T-cell (primary cell): ENCODE data around the gene PCDHGB6. TPM values are rescaled to one million over a fixed set of nuclear protein-coding genes. Genes with fewer than 3 reads are reported as not detected.
A peak's percentile ranks its signal among the peaks of the same experiment; 100 is the strongest.
"Not testable (repeated sequence)": the region's sequence is repeated elsewhere in the genome, so short reads cannot be mapped to it uniquely, and the experiment has no call there.

ENCODE experiments used
- ATAC-seq, 4 experiments: fragments of 200-7000 bp in 3 of 4; fragments of 150-1000 bp in 1 of 4; cut with Tn5 transposase; replicated peaks in 1 of 4; 1 replicate in 3 of 4; 2 replicates in 1 of 4; pipeline ENCODE4 v1.10.0; 2021; ENCODE audit warnings: moderate library complexity in 3 of 4, mild to moderate bottlenecking in 2 of 4, moderate number of reproducible peaks in 1 of 4
- CTCF ChIA-PET, 2 donors: fragments of 300-600 bp; sonication (Branson Sonifier 250); formaldehyde crosslinking; loops; one replicate each; lab custom pipeline; 2022; ENCODE audit warnings: antibody characterized with exemption in 2 of 2; lab: Charles Lee
- POLR2A ChIA-PET, 2 donors: fragments of 300-600 bp; sonication (Branson Sonifier 250); formaldehyde crosslinking; loops; one replicate each; lab custom pipeline; 2022; ENCODE audit warnings: antibody characterized with exemption in 2 of 2; lab: Charles Lee
- DNase-seq, 35 experiments: peaks; one replicate each; pipeline versions ENCODE4 v3.0.0 to v3.0.0-alpha.2; 2013 to 2023
- H3K27ac ChIP-seq: one replicate; pipeline ENCODE4 v1.5.1; 2013; ENCODE audit warnings: low read length
- H3K27me3 ChIP-seq, 2 experiments: replicated peaks in 1 of 2; 1 replicate in 1 of 2; 2 replicates in 1 of 2; pipeline versions ENCODE4 v1.6.1 to v1.7.0; 2013; ENCODE audit warnings: low read length in 1 of 2, mixed read lengths in 1 of 2; ENCODE audit not compliant: control insufficient read depth in 2 of 2, insufficient read depth in 2 of 2; ENCODE audit errors: extremely low read depth in 1 of 2
- H3K36me3 ChIP-seq, 2 donors: 1 replicate in 1 of 2; 2 replicates in 1 of 2; pipeline versions ENCODE4 v1.6.1 to v1.7.0; 2013; ENCODE audit warnings: low read length in 1 of 2; ENCODE audit not compliant: control insufficient read depth in 2 of 2, insufficient read depth in 1 of 2; ENCODE audit errors: extremely low read depth in 1 of 2
- H3K4me1 ChIP-seq, 2 experiments: 1 replicate in 1 of 2; 2 replicates in 1 of 2; pipeline versions ENCODE4 v1.6.1 to v1.7.0; 2013; ENCODE audit warnings: low read length in 2 of 2, mixed read lengths in 1 of 2; ENCODE audit not compliant: insufficient read depth in 2 of 2, control insufficient read depth in 1 of 2; ENCODE audit errors: extremely low read depth in 1 of 2
- H3K4me3 ChIP-seq, 2 donors: 1 replicate in 1 of 2; 2 replicates in 1 of 2; pipeline versions ENCODE4 v1.5.1 to v1.7.0; 2013; ENCODE audit warnings: mild to moderate bottlenecking in 2 of 2, low read length in 1 of 2, moderate library complexity in 1 of 2; ENCODE audit not compliant: control insufficient read depth in 1 of 2; ENCODE audit errors: extremely low read depth in 1 of 2
- H3K9me3 ChIP-seq: 2 replicates; pipeline ENCODE4 v1.7.0; 2013
- H3K27ac Mint-ChIP-seq, 2 donors: one replicate each; pipeline ENCODE4 v1.8.0; 2020 to 2021; ENCODE audit warnings: mild to moderate bottlenecking in 2 of 2, mixed read lengths in 2 of 2
- H3K27me3 Mint-ChIP-seq, 2 donors: one replicate each; pipeline ENCODE4 v1.8.0; 2021 to 2022; ENCODE audit warnings: mixed read lengths in 2 of 2
- H3K36me3 Mint-ChIP-seq: one replicate; pipeline ENCODE4 v1.8.0; 2021; ENCODE audit warnings: mixed read lengths
- H3K4me1 Mint-ChIP-seq, 3 donors: one replicate each; pipeline ENCODE4 v1.8.0; 2020 to 2022; ENCODE audit warnings: mixed read lengths in 3 of 3, mild to moderate bottlenecking in 1 of 3
- H3K4me3 Mint-ChIP-seq, 3 donors: one replicate each; pipeline ENCODE4 v1.8.0; 2020 to 2022; ENCODE audit warnings: mild to moderate bottlenecking in 3 of 3, mixed read lengths in 3 of 3, moderate library complexity in 3 of 3
- H3K9me3 Mint-ChIP-seq, 3 donors: one replicate each; pipeline ENCODE4 v1.8.0; 2020 to 2022; ENCODE audit warnings: mixed read lengths in 3 of 3
- WGBS: methylation state at CpG from one replicate; pipeline ENCODE4 v1.1.5; 2013; ENCODE audit warnings: missing lambda C conversion rate; ENCODE audit not compliant: insufficient coverage; 5-methylcytosine and 5-hydroxymethylcytosine counted together
- total RNA-seq, 35 experiments: library from RNA in 6 of 35; stranded (reverse) in 6 of 35; fragments of 120-200 nt in 1 of 35; gene quantifications; one replicate each; pipeline versions ENCODE4 v1.2.1 to v1.2.4 and lab custom pipeline; 2013 to 2026

PCDHGB6 gene
- total RNA-seq, 5 donors from 2014 or later (not counting 1 experiment from before 2014, with no cell fraction given), result 0.19 to 0.59 (median 0.37) TPM; not detected in 1

DNA sequence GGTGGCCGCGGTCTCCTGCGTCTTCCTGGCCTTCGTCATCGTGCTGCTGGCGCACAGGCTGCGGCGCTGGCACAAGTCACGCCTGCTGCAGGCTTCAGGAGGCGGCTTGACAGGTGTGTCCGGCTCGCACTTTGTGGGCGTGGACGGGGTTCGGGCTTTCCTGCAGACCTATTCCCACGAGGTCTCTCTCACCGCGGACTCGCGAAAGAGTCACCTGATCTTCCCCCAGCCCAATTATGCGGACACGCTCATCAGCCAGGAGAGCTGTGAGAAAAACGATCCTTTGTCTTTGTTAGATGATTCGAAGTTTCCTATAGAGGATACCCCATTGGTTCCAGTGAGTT is 7.4 kb downstream of the PCDHGB6 start:
- peaks cover 55 to 76% of the 10 kb centered on the region in 2 donors for H3K27me3 Mint-ChIP-seq
- 12% methylated on average over 15 of the region's 24 CpGs for WGBS
- peaks cover 0 to 18% of the 10 kb centered on the region in 2 experiments for H3K4me1 ChIP-seq
- H3K27ac Mint-ChIP-seq, H3K9me3 ChIP-seq, H3K27ac ChIP-seq, H3K36me3 ChIP-seq, ATAC-seq, H3K4me3 ChIP-seq, POLR2A ChIA-PET, DNase-seq: not testable (repeated sequence)
- H3K4me1 Mint-ChIP-seq, result peaks cover 20 to 36% (median 23%) of the 10 kb centered on the region in 3 donors
- CTCF ChIA-PET, result interaction anchor here in 1 of 2 donors (0.6 kb wide), 1 partner anchor 12 kb away, joined by 3 read pairs; no protein-coding TSS in a partner anchor
- peaks cover 13 to 23% (median 21%) of the 10 kb centered on the region in 3 donors for H3K9me3 Mint-ChIP-seq
- peak overlapping the region in 1 of 3 donors; percentile 52 for H3K4me3 Mint-ChIP-seq
- peaks cover 18% of the 10 kb centered on the region for H3K36me3 Mint-ChIP-seq
- peaks cover 26 to 62% of the 10 kb centered on the region in 2 experiments for H3K27me3 ChIP-seq

DNA sequence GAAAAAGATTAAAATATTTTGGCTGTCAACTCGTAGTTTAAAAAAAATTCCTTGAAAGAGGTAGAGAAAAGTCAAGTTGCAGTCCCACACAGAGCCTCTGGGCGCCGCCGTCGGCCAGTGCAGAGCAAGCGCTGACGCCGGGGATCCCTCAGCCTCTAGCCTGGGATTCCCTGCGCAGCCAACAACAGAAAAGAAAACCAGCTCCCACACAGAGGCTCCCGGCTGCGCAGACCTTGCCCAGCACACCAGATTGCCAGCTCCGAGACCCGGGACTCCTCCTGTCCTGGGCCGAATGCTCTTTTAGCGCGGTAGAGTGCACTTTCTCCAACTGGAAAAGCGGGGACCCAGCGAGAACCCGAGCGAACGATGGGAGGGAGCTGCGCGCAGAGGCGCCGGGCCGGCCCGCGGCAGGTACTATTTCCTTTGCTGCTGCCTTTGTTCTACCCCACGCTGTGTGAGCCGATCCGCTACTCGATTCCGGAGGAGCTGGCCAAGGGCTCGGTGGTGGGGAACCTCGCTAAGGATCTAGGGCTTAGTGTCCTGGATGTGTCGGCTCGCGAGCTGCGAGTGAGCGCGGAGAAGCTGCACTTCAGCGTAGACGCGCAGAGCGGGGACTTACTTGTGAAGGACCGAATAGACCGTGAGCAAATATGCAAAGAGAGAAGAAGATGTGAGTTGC is 9.8 kb downstream of the PCDHGB6 start, which contains the start of gene PCDHGB7:
PCDHGB7 (plus strand) TSS at position 184 of the 679 bp plus-strand sequence; CDS start at position 367, 183 bp downstream.
- not testable (repeated sequence) for H3K27ac ChIP-seq, H3K9me3 ChIP-seq, H3K36me3 ChIP-seq
- ATAC-seq, result peak in 3 of 4 experiments; percentile 50 to 56 (median 54)
- H3K36me3 Mint-ChIP-seq, result peaks cover 24% of the 10 kb centered on the region
- peaks cover 11 to 32% (median 31%) of the 10 kb centered on the region in 3 donors for H3K9me3 Mint-ChIP-seq
- Histone ChIP-seq H3K4me3 (peak within 1 kb of the TSS; percentile 4 to 40), H3K4me1 (peaks cover 0 to 26% of the 10 kb centered on the region in 2 experiments), H3K27me3 (peaks cover 32 to 68% of the 10 kb centered on the region in 2 experiments)
- peaks cover 63 to 81% of the 10 kb centered on the region in 2 donors for H3K27me3 Mint-ChIP-seq
- H3K4me1 Mint-ChIP-seq, result peaks cover 23 to 40% (median 26%) of the 10 kb centered on the region in 3 donors
- ChIA-PET POLR2A (interaction anchor here (0.6 kb wide), 2 partner anchors 116 to 186 kb away, joined by 3 to 7 read pairs; no protein-coding TSS in a partner anchor), CTCF (interaction anchor here in 1 of 2 donors (0.6 to 1.8 kb wide), 3 partner anchors 11 to 22 kb away, joined by 4 to 6 read pairs (median 6); no protein-coding TSS in a partner anchor)
- peak in 17 of 35 experiments; percentile 14 to 54 (median 24) for DNase-seq
- WGBS, result 16% methylated on average over 37 of the region's 47 CpGs
- H3K27ac Mint-ChIP-seq, result peak within 1 kb of the TSS in 1 of 2 donors; percentile 76
- H3K4me3 Mint-ChIP-seq, result peak within 1 kb of the TSS in 2 of 3 donors; percentile 49 to 50

DNA sequence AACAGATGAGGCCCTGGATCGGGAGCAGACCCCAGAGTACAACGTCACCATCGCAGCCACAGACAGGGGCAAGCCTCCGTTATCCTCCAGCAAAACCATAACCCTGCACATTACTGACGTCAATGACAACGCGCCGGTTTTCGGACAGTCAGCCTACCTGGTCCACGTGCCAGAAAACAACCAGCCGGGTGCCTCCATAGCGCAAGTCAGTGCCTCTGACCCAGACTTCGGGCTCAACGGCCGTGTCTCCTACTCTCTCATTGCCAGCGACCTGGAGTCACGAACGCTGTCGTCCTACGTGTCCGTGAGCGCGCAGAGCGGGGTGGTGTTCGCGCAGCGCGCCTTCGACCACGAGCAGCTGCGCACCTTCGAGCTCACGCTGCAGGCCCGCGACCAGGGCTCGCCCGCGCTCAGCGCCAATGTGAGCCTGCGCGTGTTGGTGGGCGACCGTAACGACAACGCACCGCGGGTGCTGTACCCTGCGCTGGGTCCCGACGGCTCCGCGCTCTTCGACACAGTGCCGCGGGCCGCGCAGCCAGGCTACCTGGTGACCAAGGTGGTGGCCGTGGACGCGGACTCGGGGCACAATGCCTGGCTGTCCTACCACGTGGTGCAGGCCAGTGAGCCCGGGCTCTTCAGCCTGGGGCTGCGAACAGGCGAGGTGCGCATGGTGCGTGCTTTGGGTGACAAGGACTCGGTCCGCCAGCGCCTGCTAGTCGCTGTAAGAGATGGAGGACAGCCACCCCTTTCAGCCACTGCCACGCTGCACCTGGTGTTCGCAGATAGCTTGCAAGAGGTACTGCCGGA is 11.5 kb downstream of the PCDHGB6 start:
- Histone ChIP-seq H3K4me1 (peaks cover 0 to 15% of the 10 kb centered on the region in 2 experiments), H3K27me3 (peaks cover 27 to 64% of the 10 kb centered on the region in 2 experiments), H3K9me3 (peaks cover 2% of the 10 kb centered on the region), H3K4me3 (peak overlapping the region in 1 of 2 donors; percentile 35), H3K36me3 (no peaks in the 10 kb centered on the region), H3K27ac (no peak overlapping the region)
- Mint-ChIP-seq H3K4me1 (peaks cover 9 to 24% (median 14%) of the 10 kb centered on the region in 3 donors), H3K27me3 (peaks cover 60 to 75% of the 10 kb centered on the region in 2 donors), H3K9me3 (peaks cover 4 to 35% (median 30%) of the 10 kb centered on the region in 3 donors), H3K36me3 (peaks cover 23% of the 10 kb centered on the region), H3K27ac (peak overlapping the region in 1 of 2 donors; percentile 62), H3K4me3 (no peak overlapping the region)
- ChIA-PET CTCF (no interaction called here), POLR2A (no interaction called here)
- 50% methylated on average over 73 of the region's 74 CpGs for WGBS
- ATAC-seq (no peak), DNase-seq (no peak)

DNA sequence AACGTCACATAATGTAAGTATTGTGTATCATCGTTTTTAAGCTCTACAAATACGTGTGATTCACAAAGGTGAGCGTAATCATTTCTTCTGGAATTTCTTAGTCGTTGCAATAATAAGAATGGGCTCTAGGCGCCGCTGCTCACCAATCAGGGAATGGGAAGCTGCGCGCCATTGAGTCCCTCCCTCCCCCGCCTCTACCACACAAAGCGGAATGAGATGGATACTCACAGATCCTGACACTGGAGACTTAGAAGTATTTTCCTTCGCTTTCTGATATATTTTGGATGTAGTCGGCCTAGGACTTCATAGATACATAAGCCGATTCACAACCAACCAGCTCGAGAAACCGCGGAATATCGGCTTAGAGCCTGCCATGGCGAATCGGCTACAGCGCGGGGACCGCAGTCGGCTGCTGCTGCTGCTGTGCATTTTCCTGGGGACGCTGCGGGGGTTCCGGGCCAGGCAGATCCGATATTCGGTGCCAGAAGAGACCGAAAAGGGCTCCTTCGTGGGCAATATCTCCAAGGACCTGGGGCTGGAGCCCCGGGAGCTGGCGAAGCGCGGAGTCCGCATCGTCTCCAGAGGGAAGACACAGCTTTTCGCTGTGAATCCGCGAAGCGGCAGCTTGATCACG is 13.2 kb downstream of the PCDHGB6 start, which contains the start of gene PCDHGA11:
PCDHGA11 (plus strand) TSS at position 197 of the 634 bp plus-strand sequence; CDS start at position 374, 177 bp downstream.
- Mint-ChIP-seq H3K4me3 (peak within 1 kb of the TSS; percentile 52 to 76 (median 70)), H3K9me3 (peaks cover 3 to 32% (median 28%) of the 10 kb centered on the region in 3 donors), H3K27me3 (peaks cover 62 to 78% of the 10 kb centered on the region in 2 donors), H3K27ac (peak within 1 kb of the TSS in 1 of 2 donors; percentile 55), H3K36me3 (peaks cover 19% of the 10 kb centered on the region), H3K4me1 (peaks cover 3 to 13% (median 7%) of the 10 kb centered on the region in 3 donors)
- H3K4me1 ChIP-seq, result peaks cover 0 to 15% of the 10 kb centered on the region in 2 experiments
- ChIA-PET CTCF (interaction anchor here in 1 of 2 donors (0.7 to 1.7 kb wide), 5 partner anchors 8 to 143 kb away, joined by 3 to 14 read pairs (median 5); partner anchors contain the start of gene PCDHGA10), POLR2A (no interaction called here)
- no peaks in the 10 kb centered on the region for H3K36me3 ChIP-seq
- H3K27ac ChIP-seq, result no peak within 1 kb of the TSS
- H3K27me3 ChIP-seq, result peaks cover 28 to 55% of the 10 kb centered on the region in 2 experiments
- peak within 1 kb of the TSS; percentile 28 to 62 for H3K4me3 ChIP-seq
- ATAC-seq, result peak in 1 of 4 experiments; percentile 40
- H3K9me3 ChIP-seq, result peaks cover 3% of the 10 kb centered on the region
- WGBS, result 15% methylated on average over 22 of the region's 42 CpGs
- peak in 4 of 35 experiments; percentile 21 to 47 (median 28) for DNase-seq

DNA sequence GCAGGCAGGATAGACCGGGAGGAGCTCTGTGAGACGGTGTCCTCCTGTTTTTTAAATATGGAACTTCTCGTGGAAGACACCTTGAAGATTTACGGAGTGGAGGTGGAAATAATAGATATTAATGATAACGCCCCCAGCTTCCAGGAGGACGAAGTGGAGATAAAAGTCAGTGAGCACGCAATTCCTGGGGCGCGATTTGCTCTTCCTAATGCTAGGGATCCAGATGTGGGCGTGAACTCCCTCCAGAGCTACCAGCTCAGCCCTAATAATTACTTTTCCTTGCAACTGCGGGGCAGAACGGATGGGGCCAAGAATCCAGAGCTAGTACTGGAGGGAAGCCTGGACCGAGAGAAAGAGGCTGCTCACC is 13.7 kb downstream of the PCDHGB6 start:
- H3K9me3 Mint-ChIP-seq, result peaks cover 3 to 32% (median 28%) of the 10 kb centered on the region in 3 donors

More for the DNA sequence above, 13.7 kb downstream of the PCDHGB6 start:
- Mint-ChIP-seq H3K36me3 (peaks cover 19% of the 10 kb centered on the region), H3K4me1 (peaks cover 3 to 13% (median 7%) of the 10 kb centered on the region in 3 donors), H3K27ac (no peak overlapping the region), H3K27me3 (peaks cover 62 to 78% of the 10 kb centered on the region in 2 donors), H3K4me3 (peak overlapping the region; percentile 52 to 76 (median 70))
- ATAC-seq, result no peak
- H3K27ac ChIP-seq, result no peak overlapping the region
- H3K4me3 ChIP-seq, result peak overlapping the region in 1 of 2 donors; percentile 62
- 30% methylated on average over 9 of the region's 13 CpGs for WGBS
- peaks cover 0 to 15% of the 10 kb centered on the region in 2 experiments for H3K4me1 ChIP-seq
- ChIA-PET CTCF (interaction anchor here in 1 of 2 donors (1.5 to 1.7 kb wide), 2 partner anchors 9 to 136 kb away, joined by 11 to 14 read pairs; partner anchors contain the start of gene PCDHGA10), POLR2A (no interaction called here)
- no peak for DNase-seq
- H3K27me3 ChIP-seq, result peaks cover 28 to 60% of the 10 kb centered on the region in 2 experiments
- no peaks in the 10 kb centered on the region for H3K36me3 ChIP-seq
- peaks cover 3% of the 10 kb centered on the region for H3K9me3 ChIP-seq
